ENCODE results near the gene WIPI1.
A peak's percentile ranks its signal among the peaks of the same experiment; 100 is the strongest.
"Not testable (repeated sequence)": the region's sequence is repeated elsewhere in the genome, so short reads cannot be mapped to it uniquely, and the experiment has no call there.

WIPI1 gene, protein sequence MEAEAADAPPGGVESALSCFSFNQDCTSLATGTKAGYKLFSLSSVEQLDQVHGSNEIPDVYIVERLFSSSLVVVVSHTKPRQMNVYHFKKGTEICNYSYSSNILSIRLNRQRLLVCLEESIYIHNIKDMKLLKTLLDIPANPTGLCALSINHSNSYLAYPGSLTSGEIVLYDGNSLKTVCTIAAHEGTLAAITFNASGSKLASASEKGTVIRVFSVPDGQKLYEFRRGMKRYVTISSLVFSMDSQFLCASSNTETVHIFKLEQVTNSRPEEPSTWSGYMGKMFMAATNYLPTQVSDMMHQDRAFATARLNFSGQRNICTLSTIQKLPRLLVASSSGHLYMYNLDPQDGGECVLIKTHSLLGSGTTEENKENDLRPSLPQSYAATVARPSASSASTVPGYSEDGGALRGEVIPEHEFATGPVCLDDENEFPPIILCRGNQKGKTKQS
- long read RNA-seq, donor 1, partial matches to known transcripts, result 0 of 1 reads
- long read RNA-seq, donor 1, other reads (novel, unspliced or antisense), result 0 of 1 reads
- long read RNA-seq, donor 2, partial matches to known transcripts, result 0 of 3 reads
- long read RNA-seq, donor 2, other reads (novel, unspliced or antisense), result 0 of 3 reads
- long read RNA-seq, donor 3, partial matches to known transcripts, result 0 of 1 reads
- long read RNA-seq, donor 3, other reads (novel, unspliced or antisense), result 0 of 1 reads
- long read RNA-seq, donor 4, partial matches to known transcripts, result 0 of 3 reads
- long read RNA-seq, donor 4, other reads (novel, unspliced or antisense), result 0 of 3 reads
- long read RNA-seq, donor 5, partial matches to known transcripts, result 0 of 4 reads
- long read RNA-seq, donor 5, other reads (novel, unspliced or antisense), result 0 of 4 reads
- long read RNA-seq, donor 6, partial matches to known transcripts, result 0 of 3 reads
- long read RNA-seq, donor 6, other reads (novel, unspliced or antisense), result 0 of 3 reads
- long read RNA-seq, donor 7, result 0 reads
- long read RNA-seq, donor 8, partial matches to known transcripts, result 0 of 3 reads
- long read RNA-seq, donor 8, other reads (novel, unspliced or antisense), result 0 of 3 reads

DNA sequence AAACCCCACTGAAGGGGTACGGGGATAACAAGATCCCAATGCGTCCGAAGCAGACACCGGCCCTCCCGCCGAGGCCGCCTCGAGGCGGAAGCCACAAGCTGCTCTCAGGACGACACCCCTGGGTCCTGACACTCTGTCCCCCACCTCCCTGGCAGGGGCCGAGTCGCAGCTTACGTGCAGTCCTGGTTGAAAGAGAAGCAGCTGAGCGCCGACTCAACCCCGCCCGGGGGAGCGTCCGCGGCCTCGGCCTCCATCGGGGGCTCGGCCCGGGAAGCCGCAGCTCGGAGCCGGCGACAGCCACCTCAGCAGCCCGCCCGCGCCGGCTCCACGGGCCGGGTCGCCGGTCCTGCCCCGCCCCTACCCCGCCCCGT lies at the start of gene WIPI1:
WIPI1 (minus strand) TSS at position 329 of the 371 bp plus-strand sequence; CDS start at position 254, 75 bp downstream.
- DNase-seq, result peak; percentile 84

DNA sequence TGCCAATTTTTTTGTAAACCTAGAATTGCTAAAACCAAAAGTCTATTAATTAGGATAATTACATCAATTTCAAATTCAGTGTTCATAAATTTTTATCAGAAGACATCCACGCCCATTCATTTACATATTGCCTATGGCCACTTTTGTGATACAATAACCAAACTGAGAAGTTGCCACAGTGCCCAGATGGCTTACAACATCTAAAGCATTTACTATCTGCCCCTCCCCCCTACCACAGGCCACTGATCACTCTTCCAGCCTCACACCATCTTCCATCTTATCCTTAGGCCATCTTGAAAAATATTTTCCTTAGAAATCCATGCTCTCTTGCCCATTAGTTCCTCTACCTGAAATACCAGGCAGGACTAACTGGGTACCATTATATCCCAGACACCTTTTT lies 48.7 kb upstream of the WIPI1 start:
- DNase-seq, result no peak

DNA sequence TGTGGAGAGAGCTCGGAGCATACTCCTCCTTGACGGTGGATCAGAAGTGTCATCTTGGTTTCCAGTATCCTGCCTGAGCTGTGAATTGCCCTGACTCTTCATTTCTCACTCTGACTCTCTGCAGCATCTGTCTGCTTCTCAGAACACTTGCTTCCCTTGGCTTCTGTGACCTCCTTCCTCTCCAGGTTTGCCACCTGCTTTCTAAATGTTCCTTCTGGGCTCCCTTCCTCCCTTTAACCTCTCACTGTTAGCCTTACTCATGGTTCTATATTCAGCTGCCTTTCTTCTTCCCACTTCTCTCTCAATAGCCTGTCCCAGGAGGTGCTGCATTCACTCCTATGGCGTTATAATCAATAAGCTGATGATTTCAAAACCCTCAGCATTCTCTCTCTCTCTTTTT lies 43.8 kb upstream of the WIPI1 start:
- DNase-seq, result no peak

DNA sequence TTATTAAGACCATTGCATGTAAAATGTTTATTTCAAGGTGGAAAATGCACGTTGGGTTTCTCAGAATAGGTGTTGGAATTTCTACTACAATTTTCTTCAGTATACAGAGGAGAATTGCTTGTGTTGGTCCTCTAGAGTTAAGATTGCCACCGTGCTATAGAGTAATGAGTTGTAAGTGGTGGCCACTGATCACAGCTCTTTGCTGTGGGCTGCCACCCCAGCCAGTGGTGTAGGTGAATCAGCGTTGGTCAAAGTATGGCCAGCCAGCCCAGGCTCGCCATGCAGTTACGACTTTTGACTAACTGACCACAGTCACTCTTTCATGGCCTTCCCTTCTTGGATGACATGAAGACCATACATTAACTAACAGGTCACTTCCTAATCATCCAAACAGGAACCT lies 42.3 kb upstream of the WIPI1 start:
- no peak for DNase-seq

DNA sequence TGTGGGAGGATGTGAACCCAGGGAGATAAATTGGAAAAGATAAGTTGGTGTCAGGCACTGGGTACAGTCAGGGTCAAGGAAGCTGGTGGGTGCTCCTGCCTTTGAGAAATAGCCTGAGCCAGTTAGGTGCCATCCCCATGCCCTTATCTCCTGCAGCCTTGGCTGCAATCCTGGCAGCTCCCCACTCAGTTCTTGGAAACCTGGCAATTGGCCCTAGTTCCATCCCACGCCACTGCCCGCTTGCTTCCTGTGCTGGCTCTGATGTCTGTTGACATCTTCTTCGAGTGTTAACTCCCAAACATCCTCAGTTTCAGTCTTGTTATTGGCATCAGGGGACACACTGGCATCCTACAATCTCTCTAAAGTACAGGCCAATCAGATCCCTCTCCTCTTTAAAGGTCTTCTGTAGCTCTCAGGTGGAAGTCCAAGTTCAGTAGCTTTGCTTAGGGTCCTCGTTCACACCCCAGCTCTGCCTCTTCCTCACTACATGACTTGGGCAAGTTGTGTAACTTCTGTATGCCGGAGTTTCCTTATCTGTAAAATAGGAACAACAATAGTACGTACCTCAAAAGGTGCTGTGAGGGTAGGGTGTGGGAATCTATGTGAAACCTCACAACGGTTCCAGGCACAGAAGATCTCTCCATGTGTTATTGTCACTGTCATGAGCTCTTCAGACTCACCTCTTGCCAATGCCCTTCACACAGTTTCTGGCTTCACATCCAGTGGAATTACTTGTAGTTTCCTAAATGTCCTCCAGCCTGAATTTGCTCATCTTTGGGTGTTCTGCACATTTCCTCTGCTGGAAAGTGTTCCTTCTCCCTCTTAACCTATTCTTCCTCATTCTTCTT lies 41.4 kb upstream of the WIPI1 start:
- DNase-seq, result no peak

DNA sequence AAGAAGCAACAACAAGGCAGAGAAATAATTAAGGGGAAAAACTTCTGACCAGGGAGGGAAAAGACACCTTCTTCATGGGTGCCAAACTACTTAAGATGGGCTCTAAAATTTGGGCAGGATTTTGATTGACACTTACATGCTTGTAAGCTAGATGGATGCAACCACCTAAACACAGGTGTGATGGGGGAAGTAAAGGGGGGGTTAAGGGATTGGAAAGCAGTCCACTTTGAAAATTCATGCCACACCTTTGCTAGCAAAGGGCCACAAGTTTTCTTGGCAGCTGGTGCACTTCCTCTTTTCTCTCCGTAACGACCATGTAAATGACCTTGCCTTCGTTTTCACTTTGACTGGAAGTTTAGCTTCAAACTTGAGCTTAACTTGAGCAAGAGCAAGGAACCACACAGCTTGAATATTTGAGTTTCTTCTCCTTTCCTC lies 40.6 kb upstream of the WIPI1 start:
- DNase-seq, result no peak

DNA sequence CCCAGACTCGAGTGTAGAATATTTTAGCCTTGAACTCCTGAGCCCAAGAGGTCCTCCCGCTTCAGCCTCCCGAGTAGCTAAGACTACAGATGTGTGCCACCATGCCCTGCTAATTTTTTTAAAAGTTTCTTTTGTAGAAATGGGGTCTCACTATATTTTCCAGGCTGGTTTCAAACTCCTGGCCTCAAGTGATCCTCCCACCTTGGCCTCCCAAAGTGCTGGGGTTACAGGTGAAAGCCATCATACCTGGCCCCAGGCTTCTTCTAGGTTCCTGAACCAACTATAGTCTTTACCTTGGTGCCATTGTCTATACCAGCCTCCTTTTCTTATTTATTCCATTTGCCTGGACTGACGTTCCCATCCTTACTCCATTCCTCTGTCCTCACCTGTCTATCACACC lies 37.8 kb upstream of the WIPI1 start:
- DNase-seq, result no peak

DNA sequence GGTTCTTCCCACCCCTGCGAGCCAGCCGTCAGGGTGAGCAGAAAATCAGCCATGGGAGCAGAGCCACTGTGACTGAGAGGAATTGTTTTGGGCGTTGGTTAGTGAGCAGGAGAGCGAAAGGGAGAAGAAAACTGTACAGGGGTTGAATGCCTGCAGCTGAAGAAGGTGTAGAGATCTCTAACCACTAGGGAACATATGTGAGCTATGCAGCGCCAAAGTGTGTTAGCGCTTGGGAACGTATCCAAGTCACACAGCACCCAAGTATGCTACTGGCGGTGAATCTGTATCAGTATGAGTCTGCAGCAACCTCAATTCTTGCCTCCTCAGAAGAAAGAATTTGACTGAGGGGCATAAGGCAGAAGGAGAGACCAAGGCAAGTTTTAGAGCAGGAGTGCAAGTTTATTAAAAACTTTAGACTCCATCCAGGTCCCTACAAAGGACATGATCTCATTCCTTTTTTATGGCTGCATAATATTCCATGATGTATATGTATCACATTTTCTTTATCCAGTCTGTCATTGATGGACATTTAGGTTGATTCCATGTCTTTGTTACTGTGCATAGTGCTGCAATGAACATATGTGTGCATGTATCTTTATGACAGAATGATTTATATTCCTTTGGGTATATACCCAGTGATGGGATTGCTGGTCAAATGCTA lies 35.2 kb upstream of the WIPI1 start:
- DNase-seq, result not testable (repeated sequence)

DNA sequence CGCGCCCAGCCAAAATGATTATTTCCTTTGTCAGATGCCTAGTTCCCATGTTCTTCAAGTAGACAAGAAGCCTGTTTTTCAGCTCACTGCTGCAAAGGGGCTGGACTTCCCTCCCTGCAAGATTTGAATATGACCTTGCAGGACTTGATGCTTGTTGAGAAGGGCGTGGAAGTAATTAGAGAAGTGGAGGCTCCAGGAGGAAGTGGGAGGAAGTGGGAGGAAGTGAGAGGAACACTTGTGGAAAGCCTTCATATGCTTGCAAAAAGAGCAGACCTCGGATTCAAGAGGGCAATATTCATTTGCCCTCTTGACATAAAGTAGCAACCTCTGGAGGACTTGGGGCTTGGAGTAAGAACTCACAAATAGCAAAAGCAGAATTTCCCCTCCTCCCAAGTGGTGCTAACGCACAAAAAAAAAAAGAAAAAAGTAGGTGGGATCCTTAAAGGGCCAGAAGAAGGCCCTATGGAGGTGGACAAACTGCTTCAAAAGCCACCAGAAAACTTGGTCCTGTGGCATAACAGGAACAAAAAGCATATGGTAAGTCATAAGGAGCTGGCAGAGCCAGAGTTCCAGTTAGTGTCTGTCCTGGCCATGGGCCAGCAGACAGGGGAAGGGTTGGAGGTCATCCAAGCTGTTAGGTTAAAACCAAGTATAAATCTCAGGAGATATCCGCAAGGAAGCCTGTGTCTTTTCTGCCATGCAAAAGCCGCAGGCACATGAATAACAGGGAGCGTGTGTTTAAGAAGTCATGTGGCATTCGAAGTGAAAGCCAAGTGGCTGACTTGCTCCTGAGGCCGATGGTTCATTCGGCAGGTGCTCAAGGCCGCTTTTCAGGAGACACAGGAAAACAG lies 34.3 kb upstream of the WIPI1 start:
- DNase-seq, result no peak

DNA sequence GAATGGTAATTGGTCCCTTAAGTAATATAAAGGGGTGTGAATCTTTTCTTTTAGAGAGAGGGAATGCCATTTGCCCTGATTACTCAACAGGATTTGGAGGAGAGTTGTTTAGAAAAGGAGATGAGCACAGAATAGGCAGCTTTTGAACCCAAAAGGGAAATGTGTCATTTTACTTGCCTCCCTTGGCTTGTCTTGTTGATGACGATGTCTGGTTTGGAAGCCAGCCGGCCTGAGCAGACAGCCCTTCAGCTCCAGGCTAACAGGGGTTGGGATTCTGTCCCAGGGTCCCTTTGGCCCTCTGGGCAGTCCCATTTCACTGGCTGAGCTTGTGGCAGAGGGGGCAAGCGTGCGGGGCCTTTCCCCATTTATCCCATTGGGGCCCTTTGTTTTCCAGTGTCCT lies 32.6 kb upstream of the WIPI1 start:
- no peak for DNase-seq

DNA sequence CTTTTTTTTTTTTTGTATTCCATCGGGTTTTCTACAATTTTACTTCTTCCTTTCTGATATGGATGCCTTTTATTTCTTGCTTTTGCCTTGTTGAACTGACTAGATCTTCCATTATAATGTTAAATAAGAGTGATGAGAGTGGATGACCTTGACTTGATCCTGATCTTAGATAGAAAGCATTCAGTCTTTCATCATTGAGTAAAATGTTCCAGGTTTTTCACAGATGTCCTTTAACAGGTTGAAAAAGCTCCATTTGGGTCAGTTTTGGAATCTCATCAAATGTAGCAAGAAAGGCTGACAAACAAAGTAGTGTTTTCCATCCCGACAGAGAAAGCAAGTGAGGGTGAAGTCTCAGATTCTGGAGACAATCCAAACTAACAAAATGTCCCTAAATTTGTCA lies 27.2 kb upstream of the WIPI1 start:
- no peak for DNase-seq

DNA sequence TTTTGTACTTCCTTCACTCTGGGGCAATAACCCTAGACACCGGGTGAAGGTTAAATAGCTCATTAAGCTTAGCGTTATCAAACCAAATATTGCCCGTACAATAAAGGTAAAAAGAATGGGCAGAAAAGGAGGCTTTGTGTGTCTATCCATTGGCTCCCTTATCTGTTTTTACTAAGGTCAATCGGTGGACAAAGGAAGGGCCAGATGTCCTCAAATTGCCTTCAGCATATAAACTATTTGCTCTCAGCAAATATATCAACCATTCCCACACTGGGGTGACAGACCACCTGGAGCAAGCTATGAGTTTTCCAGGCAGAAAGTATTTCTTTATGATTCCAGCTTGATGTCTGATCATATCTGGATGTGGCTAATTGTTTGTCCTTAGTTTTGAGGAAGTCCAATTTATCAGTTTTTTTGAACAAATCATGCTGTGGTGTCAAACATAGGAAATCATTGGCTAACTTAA lies 25.3 kb upstream of the WIPI1 start:
- DNase-seq, result no peak

DNA sequence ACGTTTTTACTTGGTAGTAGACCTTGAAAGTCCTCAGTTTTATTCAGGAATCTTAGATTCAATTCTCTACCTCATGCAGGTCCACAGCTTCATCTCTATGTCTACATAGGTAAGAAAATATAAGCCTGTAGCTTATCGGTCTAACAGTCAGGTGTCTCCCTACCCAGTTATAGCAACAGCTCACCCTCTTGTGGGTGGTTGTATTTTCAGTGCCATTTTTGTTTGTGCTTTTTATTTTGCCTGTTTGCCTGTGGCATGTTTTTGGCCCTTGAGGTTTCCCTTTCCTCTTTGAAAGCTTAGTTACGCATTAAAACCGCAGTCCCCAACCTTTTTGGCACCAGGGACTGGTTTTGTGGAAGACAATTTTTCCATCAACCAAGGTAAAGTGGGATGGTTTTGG lies 23.6 kb upstream of the WIPI1 start:
- no peak for DNase-seq

DNA sequence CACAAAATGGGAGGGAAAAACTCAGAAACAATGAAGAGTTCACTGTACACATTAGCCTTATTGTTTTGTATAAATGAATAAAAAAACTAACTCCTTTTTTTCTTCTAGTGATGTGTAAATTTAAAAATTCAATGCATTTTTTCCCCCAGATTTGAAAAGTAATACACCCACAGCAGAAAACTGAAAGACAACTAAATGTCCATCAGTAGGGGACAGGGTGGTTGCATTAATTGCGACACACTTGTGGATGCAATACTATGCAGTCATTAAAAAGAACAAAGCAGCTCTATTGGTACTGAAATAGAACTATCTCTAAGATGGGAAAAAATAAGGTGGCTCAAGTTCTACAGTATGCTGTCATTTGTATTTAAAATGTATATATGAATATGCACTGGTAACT lies 13.7 kb upstream of the WIPI1 start:
- no peak for DNase-seq

DNA sequence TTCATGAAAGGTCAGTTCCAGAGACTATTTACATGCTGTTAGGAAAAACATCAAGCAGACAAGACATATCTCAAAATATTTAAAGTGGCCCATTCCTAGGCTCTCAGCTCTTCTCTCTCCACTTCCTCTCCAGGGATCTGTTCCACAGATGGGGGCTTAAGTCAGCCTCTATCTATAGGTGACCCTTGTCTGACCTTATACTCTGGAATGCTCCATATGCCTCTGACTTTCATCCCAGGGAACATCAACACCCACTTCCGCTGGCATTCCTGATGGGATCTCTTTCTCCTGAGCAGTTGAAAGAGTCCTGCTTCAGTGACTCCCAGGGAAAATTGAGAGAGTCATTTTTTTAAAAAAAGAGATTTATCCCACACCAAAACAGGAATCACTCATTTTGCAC lies 11.5 kb upstream of the WIPI1 start:
- DNase-seq, result no peak

DNA sequence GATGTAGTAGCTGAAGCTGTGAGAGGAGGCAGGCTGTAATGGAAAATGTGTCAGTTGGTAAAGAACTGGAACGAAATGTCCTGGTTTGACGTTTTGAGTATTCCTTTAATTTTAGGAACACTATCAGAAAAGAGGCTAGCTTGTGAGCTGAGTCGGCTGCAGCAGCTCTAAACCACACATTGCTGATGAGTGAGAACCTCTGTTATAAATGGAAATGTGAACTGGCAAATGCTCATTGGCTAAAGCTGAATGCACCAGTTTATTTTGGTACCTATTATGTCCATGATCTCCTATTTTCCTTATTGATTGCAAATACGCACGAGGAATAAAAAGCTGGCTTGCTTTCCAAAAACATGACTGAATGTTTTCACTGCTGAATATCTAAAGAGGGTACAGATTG lies 11.0 kb upstream of the WIPI1 start:
- no peak for DNase-seq

DNA sequence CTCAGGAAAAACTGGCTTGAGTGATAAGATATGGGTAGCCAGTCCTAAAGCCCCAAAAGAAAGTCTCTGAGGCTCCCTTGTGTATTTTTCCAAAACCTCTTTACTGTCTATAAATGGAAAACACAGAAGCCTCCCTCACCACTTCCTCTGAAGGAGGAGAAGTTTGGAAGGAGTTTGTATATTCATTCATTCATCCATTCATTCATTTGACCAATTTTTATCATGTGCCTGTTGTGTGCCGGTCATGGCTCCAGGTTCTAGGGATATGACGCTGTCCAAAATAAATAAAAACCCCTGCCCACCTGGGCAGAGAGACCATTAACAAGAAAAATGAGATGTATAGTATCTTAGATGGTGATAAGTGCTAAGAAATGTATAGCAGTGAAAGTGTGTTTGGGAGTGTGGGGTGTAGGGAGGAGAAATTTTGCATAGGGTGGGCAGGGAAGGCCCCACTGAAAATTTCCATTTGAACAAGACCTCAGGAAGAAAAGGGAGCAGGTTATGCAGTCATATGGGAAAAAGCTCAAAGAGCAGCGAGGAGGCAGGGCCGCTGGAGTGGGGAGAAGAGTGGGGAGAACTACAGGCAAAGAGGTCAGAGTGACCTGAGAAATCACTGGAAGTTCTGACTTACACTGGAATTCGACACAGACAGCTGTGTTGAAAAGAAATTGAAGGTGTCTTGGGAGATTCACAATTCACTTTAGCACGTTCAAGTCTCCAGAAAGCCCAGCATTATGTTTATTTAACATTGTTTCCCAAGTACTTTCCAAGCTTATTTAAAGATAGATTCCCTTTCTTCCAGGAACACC lies 6.1 kb upstream of the WIPI1 start:
- DNase-seq, result no peak

DNA sequence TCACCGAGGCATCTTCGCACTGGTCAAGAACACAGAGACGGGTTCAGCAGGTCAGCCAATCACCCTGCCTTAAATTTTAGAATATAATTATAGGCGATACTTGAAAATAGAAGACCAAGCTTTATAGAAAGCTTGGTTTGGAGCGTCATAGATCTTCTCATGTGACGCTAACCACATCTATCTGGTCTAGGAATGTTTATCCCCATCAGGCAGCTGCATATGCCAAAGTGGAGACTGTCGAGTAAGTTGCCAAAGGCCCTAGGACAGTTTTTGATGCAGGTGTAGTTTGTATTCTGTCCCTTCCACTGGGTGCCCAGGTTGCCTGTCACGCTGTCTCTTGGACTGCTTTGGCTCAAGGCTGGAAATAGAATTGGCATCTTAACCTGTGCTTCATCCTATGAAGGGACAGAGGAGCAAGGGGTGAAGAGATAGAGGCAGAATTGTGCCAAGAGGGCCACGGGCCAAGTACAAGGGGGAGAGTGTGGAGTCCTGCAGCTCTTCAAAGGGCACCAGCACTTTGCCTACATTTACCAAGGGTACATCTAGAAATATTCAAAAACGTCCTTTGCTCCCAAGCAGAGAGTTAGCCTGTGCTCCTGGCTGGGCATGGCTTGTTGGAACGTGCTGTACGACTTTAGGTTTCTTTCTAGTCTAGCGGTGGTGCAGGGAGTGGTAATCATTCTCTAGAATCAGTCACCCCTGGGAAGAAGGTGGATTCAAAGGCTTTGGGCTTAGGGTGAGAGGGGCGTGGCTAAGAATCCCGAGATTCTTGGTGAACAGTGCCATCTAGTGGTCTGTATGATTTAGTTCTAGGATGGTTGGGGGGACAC lies 5.3 kb upstream of the WIPI1 start:
- DNase-seq, result peak; percentile 59

DNA sequence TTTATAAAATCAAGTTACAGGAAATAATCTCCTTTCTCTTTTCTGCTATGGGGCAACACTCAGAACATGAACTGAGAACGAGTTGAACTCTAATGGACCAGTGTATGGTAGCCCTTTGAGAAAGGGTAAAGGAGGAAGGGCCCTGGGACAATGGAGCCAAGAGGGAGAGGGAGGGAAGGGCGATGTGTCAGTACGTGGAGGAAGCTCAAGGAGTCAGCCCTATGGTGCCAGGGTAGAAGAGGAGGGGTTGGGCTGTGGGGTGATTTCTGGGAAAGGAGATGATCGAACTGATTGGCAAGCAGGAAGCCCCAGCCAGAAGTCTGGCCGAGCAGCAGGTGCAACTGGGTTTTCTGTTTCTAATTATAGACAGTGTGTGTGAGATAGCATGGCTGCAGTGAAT lies 4.3 kb upstream of the WIPI1 start:
- DNase-seq, result no peak
